HL-60/S4 (cell line): ENCODE measurements around the gene WDR13.
"Not testable (repeated sequence)": the region's sequence is repeated elsewhere in the genome, so short reads cannot be mapped to it uniquely, and the experiment has no call there.

Source experiments
- in situ Hi-C: fragments of 300-500 bp; cut with MboI; formaldehyde crosslinking; loops from 2 replicates; pipeline ENCODE4 v1.14.3; 2022; ENCODE audit warnings: low sequenced_read_pairs

Gene WDR13

DNA sequence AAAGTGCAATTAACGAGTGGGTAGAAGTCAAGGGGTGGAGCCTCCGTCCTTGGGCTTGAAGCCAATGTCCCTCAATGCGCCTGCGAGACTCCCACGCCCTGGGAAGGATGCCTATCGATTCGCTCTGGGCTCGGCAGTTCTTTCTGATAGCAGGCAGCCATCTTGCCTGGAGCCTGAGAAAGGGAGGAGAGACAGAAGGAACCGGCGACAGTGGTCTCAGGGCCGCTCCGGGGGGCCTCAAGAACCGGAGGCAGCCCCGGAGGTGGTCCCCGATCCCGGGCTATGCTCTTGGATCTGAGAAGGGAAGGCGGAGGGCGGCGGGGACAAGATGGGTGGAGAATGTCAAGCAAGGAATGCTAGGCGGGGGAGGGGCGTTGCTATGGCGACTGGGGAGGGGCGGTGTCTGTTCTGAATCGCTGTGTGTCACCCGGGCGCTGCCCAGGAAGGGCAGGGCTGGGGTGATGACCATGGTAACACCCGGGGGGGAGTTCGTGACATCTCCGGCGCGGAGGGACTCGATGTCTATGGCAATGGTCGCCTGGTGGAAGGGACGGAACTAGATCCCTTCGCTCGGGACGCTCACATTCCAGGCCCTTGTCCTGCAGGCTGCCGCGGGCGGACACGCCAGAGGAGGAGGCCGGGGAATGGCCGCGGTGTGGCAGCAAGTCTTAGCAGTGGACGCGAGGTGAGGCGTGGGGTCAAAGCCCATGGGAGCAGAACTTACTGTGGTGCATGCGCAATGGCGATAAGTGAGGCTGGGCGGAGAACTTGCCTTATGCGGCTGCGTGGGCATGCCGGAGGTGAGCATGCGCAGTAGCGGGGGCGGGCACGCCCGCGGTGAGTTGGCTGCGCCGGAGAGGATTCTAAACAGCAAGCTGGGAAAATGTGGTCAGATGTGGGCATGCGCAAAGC lies at the start of gene WDR13:
Gene WDR13, plus strand, starts transcription at position 140 of the 912 bp plus-strand sequence. Its CDS starts 505 bp downstream, at position 645.
- in situ Hi-C loops: no loop called here

DNA sequence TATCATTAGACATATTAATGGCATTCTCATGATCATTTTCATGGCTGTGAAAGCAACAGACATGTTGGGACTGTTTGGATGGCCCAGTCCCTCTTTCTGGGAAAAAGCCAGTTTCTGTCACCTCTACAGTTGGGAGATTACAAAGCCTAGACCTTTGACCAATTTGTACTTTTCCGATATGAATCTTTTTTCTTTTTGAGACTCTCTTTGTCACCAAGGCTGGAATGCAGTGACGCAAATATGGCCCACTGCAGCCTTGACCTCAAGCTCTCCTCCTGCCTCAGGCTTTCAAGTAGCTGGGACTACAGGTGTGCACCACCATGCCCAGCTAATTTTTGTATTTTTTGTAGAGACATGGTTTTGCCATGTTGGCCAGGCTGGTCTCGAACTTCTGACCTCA lies 48.4 kb upstream of the WDR13 start:
- in situ Hi-C loops: no loop called here

GRCh38 chrX:48555731-48556325 lies 41.5 kb upstream of the WDR13 start:
- in situ Hi-C loops: not testable (repeated sequence)

- in situ Hi-C loops: no loop called here
These were observed 39.0 kb upstream of the WDR13 start for GRCh38 chrX:48558271-48558670.

DNA sequence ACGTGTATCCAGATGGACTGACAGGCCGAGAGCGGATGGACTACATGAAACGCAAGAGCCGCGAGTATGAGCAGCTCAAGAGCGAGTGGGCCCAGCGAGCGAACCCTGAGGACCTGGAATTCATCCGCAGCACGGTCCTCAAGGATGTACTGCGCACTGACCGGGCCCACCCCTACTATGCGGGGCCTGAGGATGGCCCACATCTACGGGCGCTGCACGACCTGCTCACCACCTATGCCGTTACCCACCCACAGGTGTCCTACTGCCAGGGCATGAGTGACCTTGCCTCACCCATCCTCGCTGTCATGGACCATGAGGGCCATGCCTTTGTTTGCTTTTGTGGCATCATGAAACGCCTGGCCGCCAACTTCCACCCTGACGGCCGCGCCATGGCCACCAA lies 37.7 kb upstream of the WDR13 start:
- in situ Hi-C loops: no loop called here

GRCh38 chrX:48560056-48560455 lies 37.2 kb upstream of the WDR13 start:
- in situ Hi-C loops: no loop called here

DNA sequence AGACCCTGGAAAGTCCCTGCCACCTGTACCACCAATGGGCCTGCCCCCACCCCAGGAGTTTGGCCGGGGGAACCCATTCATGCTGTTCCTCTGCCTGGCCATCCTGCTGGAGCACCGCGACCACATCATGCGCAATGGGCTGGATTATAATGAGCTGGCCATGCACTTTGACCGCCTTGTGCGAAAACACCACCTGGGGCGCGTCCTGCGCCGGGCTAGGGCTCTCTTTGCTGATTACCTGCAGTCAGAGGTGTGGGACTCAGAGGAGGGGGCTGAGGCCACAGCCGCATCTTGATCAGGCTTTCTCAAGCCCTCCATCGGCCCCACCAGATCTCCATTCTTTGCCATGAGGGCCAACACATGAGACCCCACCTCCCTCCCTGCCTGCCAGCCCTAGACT lies 36.6 kb upstream of the WDR13 start:
- in situ Hi-C loops: no loop called here

DNA sequence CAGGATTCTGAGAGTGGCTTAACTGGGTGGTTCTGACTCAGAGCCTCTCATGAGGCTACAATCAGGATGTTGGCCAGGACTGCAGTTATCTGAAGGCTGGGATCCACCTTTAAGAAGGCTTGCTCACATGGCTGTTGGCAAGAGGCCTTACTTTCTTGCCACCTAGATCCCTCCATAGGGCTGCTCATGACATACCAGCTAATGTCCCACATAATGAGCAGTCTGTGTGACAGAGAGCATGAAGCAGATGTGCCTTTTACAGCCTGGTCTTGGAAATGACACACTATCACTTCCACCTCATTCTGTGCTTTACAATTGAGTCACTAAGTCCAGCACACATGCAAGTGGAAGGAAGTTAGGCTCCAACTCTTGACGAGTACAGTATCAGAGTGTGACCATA lies 27.3 kb upstream of the WDR13 start:
- in situ Hi-C loops: no loop called here

DNA sequence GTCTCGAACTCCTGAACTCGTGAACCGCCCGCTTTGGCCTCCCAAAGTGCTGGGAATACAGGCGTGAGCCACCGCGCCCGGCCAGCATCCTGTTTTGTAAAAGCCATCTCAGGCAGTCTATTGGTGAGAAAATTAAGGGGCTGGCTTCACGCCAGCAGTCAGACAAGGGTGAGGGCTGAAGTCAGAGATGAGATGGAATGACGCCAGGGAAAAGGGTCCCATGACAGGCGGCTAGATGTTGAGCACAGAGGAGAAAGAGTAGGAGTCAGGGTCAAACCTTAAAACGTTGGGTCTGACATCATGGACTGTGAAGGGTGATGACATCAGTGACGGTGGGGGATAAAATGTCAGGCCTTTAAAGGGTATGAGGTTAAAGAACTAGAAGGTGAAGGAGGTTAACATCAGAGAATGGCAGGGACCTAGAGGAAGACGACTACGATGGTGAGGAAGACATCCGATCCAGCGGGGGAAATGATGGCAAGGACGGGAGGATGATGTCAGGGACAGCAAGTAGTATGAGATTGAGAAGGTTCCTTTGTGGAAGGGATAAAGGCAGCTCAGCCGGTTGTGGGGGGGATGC lies 23.5 kb upstream of the WDR13 start:
- in situ Hi-C loops: no loop called here

DNA sequence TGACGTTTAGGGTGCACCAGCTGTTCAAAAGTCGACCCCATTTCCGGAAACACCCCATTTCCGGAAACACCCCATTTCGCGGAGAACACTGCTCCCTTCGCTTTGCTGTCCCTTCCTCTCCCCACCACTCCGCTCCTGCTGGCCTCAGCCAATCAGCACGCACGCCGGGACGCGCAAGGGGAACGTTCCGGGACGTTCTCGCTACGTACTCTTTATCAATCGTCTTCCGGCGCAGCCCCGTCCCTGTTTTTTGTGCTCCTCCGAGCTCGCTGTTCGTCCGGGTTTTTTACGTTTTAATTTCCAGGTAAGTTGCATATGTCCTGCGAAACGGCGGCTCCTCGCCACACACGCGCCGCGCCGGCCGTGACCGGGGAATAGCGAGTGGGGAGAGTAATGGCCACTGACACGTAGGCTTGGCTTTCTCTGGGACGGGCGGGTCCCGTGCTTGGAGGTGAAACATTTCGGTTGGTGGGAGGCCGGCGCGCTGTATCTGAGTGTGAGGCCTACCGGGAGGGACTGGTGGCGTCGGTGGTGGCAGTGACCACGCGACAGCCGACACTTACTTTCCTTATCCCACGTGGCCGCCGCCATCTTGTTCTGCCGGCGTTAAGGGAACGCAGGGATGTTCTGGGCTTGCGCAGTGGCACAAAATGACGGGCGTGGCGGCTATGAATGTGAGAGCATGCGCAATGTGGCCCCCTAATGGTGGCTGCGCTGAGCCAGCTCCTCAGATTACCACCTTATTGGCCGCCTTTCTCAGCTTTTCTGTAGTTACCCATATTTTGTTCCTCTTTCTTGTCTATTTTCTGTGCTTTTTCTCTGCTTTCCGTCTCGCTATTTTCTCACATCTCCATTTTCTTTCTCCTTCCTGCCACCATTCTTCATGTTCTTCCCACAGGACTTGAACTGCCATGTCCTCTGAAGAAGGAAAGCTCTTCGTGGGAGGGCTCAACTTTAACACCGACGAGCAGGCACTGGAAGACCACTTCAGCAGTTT lies 22.7 kb upstream of the WDR13 start, which contains the start of gene RBM3:
Gene RBM3, plus strand, starts transcription at position 215 of the 997 bp plus-strand sequence. Its CDS starts 697 bp downstream, at position 912.
- in situ Hi-C loops: no loop called here

DNA sequence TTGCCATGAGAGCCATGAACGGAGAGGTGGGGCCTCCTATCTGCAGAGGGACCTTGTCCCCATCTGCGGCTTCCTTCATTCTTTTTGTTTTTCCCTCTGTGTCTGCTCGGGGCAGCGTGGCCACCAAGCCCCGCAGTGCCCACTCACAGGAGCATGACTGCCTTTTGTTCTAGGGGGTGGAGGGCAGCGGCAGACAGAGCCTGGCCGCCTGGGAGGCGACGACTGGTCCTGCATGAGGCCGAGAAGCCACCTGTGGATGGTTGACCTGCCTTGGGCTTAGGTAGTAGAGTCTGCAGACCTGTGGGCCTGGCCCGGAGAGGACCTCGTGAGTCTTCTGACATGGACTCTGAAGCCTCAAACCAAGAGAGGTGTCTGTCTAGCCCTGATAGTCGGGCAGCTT lies 21.6 kb upstream of the WDR13 start:
- in situ Hi-C loops: no loop called here

GRCh38 chrX:48576108-48576507 lies 21.2 kb upstream of the WDR13 start:
- in situ Hi-C loops: no loop called here

DNA sequence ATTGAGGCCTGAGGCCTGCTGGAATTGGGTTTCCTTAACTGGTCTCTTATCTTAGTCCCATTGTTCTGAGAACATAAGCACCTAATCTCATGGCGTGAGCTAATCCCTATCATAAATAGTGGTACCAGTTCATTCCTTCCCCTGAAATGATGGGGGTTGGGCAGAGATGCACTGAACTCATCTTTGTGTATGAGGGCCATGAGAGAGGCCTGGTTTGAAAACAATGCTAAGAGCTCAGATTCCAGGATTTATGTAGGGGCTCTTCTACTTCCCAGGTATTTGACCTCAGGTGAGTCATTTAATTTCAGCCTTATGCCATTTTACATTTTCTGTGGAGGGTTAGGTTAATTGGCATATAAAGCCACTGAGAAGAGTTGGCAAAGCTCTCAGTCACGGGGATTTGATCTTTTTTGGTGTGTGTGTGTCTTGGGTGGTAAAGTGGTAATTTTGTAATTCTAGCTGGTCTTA lies 18.6 kb upstream of the WDR13 start:
- in situ Hi-C loops: no loop called here

GRCh38 chrX:48579259-48579658 lies 18.0 kb upstream of the WDR13 start:
- in situ Hi-C loops: no loop called here

DNA sequence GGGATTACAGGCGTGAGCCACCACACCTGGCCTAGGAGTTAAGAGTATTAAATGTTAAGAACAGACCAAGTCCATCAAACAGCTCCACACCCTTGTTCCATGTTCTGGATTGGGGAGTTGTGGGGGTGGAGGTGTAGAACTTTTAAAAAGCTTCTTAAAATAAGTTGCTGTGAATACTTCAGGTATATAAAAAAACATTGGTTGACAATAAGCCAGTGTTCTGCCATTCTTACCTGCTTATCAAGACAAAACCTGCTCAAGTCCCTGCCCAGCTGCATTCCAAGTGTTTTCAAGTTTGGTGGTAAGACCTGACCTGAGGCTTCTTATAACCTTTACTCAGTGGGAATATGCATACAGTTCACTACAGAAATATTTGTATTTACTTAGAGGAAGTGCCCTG lies 16.6 kb upstream of the WDR13 start:
- in situ Hi-C loops: no loop called here

GRCh38 chrX:48584698-48585097 lies 12.6 kb upstream of the WDR13 start:
- in situ Hi-C loops: no loop called here

- in situ Hi-C loops: no loop called here
These were observed 7.7 kb upstream of the WDR13 start for GRCh38 chrX:48589482-48590162.

- in situ Hi-C loops: no loop called here
These were observed 6.8 kb upstream of the WDR13 start for GRCh38 chrX:48590203-48591103.

- in situ Hi-C loops: no loop called here
These were observed 6.0 kb upstream of the WDR13 start for GRCh38 chrX:48591255-48591791.
